ENCODE results near the gene TAPBPL.
"Not testable (repeated sequence)": the region's sequence is repeated elsewhere in the genome, so short reads cannot be mapped to it uniquely, and the experiment has no call there.

The TAPBPL gene

GRCh38 chr12:6492838-6493496, 41.1 kb downstream of the TAPBPL start, which contains the start of gene MRPL51:
Gene MRPL51 (minus strand): TSS chr12:6493262. CDS start chr12:6493136, 126 bp downstream.
- peak; percentile 91 to 98 (median 96) for DNase-seq

- peak; percentile 90 to 99 (median 94) for DNase-seq
These were observed 41.8 kb downstream of the TAPBPL start, which contains the start of gene NCAPD2 for GRCh38 chr12:6493497-6494257. Gene NCAPD2 (plus strand): TSS chr12:6494102. CDS start chr12:6495099, 997 bp downstream.

- DNase-seq, result peak in 1 of 5 donors; percentile 12
These were observed 42.5 kb downstream of the TAPBPL start for GRCh38 chr12:6494258-6494743.

GRCh38 chr12:6494968-6495367, 43.1 kb downstream of the TAPBPL start:
- DNase-seq, result no peak

GRCh38 chr12:6497291-6497690, 45.4 kb downstream of the TAPBPL start:
- DNase-seq, result not testable (repeated sequence)

- no peak for DNase-seq
These were observed 48.6 kb downstream of the TAPBPL start for GRCh38 chr12:6500466-6500865.

- no peak for DNase-seq
These were observed 55.5 kb downstream of the TAPBPL start for GRCh38 chr12:6507102-6507998.

- no peak for DNase-seq
These were observed 56.2 kb downstream of the TAPBPL start for GRCh38 chr12:6508087-6508486.

Data from T-helper 1 cell (primary cell).